Left ventricle myocardium superior (tissue), 1 donor: ENCODE data around the gene PRR5L. TPM values are rescaled to one million over a fixed set of nuclear protein-coding genes. Genes with fewer than 3 reads are reported as not detected.

Source experiments
- ATAC-seq: fragments of 200-7000 bp; cut with Tn5 transposase; one replicate; pipeline ENCODE4 v1.9.1; 2020; ENCODE audit warnings: mild to moderate bottlenecking, moderate library complexity
- DNase-seq: peaks from one replicate; pipeline ENCODE4 v3.0.0-alpha.2; 2020
- intact Hi-C: fragments of 100-400 bp; cut with micrococcal nuclease; formaldehyde crosslinking; loops from one replicate; pipeline ENCODE4 v1.11.0; 2022
- total RNA-seq: library from RNA; stranded (reverse); fragmentation: NEBNext Ultra II Directional; extraction: Animal tissue kit (Norgen Biotek cat#: 25700); gene quantifications from one replicate; pipeline ENCODE4 v1.2.1, GENCODE V29; 2021
- donor health status: DM: no; HTN: yes; CAD: no; lungs with severe emphysema.

Gene PRR5L
- total RNA-seq, 1 donor from 2014 or later, result 1.6 TPM

DNA sequence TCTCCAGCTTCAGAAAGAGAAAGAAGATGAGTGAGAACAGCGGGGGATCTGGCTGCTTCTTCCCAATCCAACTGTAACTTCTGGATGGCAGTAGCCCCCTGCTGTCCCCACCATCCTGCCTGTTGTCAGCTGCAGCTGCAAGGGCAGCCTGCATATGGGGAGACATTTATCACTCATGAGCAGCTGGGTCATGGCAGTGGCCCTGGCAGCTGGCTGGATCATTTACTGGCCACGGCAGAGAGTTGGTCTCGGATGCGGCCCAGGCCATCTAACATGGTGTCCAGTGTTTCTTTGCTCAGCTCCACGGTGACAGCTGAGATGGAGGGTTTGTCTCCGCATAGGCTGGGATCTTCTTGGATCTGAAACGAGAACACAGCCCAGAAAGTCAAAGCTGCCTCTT, 21.7 kb upstream of the PRR5L start:
- intact Hi-C loops, result no loop called here
- ATAC-seq (no peak), DNase-seq (no peak)

DNA sequence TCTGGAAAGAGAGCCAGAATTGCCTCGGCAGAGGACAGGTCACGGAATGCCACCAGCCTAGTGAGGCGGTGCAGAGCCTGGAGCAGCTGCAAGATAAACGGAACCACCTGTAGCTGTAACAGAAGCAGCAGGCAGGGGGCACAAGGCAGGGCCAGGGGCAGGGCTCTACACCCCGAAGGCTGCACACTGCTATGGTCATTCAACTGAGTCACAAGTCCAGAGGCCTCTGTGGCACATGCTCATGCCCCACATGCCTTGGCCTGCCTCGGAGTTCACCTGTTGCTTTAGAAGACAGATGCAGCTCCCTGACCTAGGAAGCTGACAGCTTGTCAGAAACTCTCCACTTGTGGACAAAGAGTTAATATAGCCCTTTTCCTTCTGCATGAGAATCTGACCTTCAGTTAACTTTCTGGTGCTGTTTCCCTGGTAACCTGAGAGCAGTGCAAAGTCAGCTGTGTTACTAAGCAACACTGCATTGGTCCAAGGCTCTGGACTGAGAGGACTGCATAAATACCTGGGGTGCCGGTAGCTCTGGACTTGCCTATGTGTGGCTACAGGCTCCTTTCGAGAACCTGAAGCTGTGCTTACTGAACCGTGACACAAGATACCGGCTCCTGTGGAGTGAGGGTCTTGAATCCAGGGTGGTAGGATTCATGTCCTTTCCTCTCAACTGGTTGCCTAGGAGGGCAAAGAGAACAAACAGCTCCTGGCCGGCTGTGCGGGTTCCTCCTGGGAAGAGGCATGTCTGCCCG, 17.4 kb upstream of the PRR5L start:
- no peak for ATAC-seq
- intact Hi-C loops, result no loop called here
- DNase-seq, result no peak

DNA sequence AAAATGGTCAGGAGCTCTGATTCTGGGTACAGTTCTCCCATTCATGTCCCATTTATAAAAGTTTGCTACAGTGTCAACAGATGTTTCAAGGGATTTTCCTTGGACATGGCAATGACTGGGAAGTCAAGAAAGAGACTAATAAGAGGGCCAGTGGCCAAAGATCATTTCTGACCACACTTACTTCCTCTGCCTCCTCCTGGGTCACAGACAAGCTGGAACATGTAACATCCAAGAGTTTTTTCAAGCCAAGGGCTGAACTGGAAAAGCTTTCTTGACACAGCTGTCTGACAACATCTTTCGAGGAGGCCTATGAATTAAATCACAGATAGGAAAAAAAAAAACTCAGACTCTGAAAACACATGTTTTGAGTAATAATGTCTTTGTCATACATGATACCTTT, 15.6 kb upstream of the PRR5L start:
- intact Hi-C loops, result no loop called here
- ATAC-seq (peak; percentile 63), DNase-seq (no peak)

DNA sequence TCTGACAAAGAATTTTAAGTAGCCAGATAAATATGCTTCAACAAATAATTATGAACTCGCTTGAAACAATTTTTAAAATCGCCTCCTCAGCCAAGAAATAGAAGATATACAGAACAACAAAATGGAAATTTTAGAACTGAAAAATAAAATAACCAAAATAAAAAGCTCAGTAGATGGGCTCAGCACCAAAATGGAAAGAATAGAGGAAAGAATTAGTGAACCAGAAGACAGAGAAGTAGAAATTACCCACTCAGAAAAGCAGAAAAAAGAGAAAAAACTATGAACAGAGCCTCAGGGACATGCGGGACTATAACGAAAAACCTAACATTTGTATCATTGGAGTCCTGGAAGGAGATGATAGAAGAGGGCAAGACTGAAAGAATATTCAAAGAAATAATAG, 14.2 kb upstream of the PRR5L start:
- DNase-seq (no peak), ATAC-seq (no peak)
- intact Hi-C loops, result no loop called here

DNA sequence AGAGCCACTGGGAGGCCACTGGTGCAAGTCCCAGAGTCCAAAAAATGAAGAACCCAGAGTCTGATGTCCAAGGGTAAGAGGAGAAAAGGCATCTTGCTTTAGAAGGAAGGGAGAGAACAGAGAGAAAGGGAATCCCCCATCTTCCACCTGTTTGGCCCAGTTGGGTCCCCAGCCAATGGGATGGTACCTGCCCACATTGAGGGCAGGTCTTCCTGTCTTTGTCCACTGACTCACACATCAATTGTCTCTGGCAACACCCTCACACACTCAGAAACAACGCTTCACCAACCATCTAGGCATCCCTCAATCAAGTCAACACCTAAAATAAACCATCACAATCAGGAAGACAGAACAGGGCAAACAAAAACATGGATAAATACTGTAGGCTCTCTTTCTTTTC, 13.2 kb upstream of the PRR5L start:
- intact Hi-C loops, result no loop called here
- DNase-seq (no peak), ATAC-seq (no peak)

DNA sequence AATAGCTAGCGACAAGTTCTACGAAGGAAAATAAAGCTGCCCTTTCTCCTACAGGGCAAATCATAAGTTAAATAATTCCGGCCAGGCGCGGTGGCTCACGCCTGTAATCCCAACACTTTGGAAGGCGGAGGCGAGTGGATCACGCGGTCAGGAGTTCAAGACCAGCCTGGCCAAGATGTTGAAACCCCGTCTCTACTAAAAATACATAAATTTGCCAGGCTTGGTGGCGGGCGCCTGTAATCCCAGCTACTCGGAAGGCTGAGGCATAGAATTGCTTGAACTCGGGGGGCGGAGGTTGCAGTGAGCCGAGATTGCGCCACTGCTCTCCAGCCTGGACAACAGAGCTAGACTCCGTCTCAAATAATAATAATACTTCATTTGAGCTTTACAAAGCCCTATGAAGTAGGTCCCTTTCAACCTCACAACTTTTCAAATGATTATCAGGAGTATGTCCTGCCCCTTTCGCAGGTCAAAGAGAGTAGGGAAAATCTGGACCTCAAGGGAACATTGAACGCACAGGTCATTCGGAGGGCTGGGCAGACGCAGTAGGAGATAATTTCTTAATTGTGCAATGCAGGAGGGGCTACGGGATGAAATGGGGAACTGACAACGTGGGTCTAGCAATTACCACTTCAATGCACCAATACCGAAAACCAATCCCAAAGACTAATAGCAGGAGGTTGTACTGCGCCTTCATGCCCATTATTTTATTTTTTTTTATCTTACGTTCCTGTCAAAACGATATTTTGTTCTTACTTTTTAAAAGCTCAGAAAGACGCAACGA, 7.5 kb upstream of the PRR5L start:
- no peak for DNase-seq
- intact Hi-C loops, result no loop called here
- ATAC-seq, result peak; percentile 26

DNA sequence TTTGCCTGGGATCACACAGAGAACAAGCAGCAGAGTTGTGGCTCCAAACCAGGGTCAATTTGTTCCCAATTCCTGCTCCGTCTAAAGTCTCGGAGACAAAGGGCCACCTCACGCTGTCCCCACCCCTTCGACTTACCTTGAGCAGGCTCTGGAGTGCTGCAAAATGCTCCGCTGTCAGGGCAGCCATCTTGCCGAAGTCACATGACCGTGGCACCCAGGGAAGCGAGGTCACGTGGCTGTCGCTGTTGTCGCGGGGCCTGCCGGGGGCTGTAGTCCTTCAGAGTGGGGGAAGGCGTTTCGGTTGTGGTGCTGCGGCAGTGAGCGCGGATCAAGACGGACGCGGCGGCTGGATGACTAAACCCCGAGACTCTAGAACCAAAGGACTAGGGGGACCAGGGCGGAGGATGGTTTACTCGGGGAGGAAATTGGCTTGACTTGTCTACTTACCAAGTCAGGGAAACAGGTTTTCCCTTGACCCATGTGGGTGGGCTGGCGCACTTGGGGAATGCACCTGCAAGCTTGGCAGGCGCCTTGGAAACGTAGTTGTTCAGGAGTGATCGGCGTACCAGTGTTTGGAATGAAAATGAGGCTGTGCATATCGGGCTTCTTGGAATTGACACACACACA, 6.7 kb upstream of the PRR5L start, which contains the start of gene COMMD9:
COMMD9 (minus strand) TSS at position 199 of the 627 bp plus-strand sequence; CDS start at position 187, 12 bp downstream.
- intact Hi-C loops, result no loop called here
- ATAC-seq (peak; percentile 100), DNase-seq (peak; percentile 94)

DNA sequence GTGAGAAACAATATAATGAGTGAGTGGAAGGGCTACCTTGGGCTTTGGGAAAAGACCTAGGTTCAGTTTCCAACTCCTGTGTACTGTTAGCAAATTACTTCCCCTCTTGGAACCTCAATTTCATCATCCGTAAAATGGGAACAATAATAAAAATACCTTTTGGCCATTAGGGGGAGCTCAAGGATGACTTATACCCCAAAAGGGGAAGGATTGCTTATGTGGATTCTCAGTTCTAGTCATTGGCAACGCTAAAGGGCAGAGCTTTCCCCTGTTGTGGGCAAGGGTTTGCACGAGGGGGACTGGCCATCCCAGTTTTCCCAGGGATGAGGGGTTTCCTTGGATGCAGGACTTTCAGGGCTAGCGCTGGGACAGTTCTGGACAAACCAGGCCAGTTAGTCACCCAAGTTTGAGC, 3.8 kb upstream of the PRR5L start:
- DNase-seq (no peak), ATAC-seq (no peak)
- intact Hi-C loops, result loop anchor here (5.0 kb wide), 1 partner anchor 185 kb away; no protein-coding TSS in a partner anchor

DNA sequence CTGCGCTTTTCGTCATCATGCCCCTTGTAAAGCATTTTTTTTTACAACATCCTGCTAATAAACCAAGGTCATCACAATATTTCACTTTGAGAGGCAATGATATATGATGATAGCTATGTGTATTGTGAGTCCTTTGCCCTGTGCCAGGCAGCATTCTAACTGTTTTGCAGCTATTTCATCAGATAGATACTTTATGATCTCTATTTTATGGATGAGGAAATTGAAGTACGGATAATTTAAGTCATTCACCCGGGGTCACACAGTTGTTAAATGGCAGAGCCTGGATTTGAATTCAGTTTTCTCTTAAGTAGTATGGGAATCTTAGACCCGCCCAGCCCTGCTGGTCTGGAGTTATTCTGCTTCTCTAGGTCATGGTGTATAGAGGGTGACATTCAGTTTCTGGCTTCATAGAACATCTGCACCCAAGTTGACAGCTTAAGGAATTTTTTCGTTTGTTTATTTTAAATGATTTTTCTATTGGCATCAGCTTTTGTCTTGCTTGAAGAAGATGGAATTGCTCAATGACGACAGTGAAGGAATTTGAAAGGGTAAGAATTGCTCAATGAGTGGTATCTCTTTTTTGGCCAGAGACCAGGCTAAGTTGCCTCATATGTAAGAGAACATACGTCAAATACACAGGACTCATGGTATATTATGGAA, 926 bp downstream of the PRR5L start:
- intact Hi-C loops, result no loop called here
- no peak for ATAC-seq

DNA sequence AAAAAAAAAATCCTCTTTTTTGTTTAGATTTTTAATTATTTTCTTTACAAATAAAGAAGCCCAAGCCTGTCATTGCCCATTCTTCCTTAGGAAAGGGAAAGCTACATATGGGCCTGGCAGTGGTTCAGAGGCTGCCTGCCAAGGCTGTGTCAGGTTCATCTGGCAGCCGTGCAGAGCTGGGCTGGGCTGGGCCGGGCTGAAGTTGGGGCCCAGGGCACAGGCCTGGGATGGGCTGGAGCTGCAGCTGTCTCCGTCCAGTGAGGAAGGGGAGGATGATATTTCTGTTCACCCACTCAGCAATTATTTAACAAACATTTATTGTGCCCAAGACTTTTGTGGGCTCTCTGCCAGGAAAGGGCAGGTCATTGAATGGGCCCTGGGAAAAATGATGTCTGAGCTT, 4.6 kb downstream of the PRR5L start:
- DNase-seq (peak; percentile 87), ATAC-seq (peak; percentile 99)
- intact Hi-C loops, result no loop called here

More for the DNA sequence above, 926 bp downstream of the PRR5L start:
- DNase-seq, result no peak

DNA sequence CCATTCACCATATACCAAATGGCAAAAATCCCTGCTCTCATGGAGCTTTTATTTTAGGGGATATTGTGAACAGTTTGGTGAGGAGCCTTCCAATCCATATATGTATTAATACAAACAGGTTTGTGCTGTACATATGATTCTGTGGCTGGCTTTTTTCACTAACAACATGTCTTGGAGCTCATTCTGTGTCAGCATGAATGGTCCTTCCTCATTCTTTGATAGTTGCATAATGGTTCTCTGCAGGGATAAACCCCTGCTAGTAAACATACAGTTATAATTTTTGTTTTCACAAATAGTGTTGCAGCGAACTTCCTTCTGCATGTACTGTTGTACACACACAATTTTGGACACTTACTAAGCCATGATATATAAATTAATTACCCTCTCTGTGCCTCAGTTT, 8.3 kb downstream of the PRR5L start:
- intact Hi-C loops, result no loop called here
- ATAC-seq, result no peak
- no peak for DNase-seq

DNA sequence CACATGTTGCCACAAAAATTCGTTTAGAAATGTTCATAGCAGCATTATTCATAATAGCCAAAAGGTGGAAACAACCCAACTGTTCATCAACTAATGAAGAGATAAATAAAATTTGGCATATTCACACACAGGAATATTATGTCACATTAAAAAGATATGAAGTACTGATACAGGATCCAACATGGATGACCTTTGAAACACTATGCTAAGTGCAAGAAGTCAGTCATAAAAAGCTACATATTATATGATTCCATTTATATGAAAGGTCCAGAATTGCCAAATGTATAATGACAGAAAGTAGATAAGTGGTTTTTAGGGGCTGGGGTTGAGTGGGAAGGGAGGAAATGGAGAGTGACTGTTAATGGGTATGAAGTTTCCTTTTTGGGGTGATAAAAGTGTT, 9.0 kb downstream of the PRR5L start:
- intact Hi-C loops, result loop anchor here (5.0 kb wide), 1 partner anchor 172 kb away; no protein-coding TSS in a partner anchor
- DNase-seq, result no peak
- no peak for ATAC-seq

DNA sequence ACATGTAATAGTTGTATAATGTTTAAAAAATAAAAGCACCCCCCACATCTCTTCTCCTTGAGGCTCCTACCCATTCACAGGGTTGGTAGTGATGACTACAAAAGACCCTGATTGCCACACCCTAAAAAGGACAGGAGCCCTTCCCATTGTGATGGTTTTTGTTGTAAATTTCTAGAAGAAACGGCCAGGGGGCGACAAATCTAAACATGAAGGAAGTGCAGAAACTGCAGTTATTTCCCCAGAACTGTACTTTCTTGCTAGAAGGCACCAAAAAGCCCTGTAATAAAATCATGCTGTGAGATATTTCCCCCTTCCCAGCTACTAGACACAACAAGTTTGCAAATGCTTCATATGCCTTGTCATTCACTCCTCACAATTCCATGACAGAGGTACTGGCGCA, 10.8 kb downstream of the PRR5L start:
- intact Hi-C loops, result loop anchor here (5.0 kb wide), 1 partner anchor 170 kb away; no protein-coding TSS in a partner anchor

DNA sequence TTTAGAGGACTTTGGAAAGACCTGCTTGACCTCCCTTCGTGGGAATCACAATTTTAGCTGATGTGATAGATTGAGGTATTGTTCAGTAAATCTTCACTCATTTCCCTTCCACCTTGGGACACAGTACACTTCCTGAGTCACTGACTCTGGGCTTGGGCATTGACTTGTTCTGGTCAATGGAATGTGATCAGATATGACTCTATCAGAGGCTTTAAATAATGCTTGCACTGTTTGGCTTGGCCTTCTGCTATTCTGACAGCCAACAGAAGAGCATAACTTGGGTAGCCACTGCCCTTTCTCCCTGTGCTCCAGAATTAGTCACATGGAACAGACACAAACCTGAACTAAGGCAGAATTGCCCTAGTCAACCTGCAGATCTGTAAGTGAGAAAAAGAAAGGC, 12.5 kb downstream of the PRR5L start:
- intact Hi-C loops, result loop anchor here (5.0 kb wide), 1 partner anchor 169 kb away; no protein-coding TSS in a partner anchor
- DNase-seq, result no peak
- ATAC-seq, result no peak

More for the DNA sequence above, 10.8 kb downstream of the PRR5L start:
- no peak for DNase-seq
- no peak for ATAC-seq

DNA sequence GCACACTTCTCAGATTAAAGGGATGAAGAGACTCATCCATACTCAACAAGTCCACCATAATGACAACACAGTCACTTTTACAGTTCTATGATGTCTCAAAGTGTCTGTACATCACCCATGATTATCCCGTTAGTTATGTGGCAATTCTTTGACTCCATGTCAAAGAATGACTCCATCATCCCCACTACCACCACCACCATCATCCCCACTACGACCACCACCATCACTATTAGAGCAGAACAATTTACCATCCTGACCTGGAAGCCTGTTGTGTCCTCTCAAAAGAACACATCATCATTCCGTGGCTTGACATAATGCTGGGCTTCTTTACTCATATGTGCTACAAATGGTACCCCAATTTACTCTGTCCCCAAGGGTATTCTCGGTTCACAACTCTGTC, 13.7 kb downstream of the PRR5L start:
- no peak for DNase-seq
- ATAC-seq, result no peak
- intact Hi-C loops, result loop anchor here (5.0 kb wide), 1 partner anchor 168 kb away; no protein-coding TSS in a partner anchor

DNA sequence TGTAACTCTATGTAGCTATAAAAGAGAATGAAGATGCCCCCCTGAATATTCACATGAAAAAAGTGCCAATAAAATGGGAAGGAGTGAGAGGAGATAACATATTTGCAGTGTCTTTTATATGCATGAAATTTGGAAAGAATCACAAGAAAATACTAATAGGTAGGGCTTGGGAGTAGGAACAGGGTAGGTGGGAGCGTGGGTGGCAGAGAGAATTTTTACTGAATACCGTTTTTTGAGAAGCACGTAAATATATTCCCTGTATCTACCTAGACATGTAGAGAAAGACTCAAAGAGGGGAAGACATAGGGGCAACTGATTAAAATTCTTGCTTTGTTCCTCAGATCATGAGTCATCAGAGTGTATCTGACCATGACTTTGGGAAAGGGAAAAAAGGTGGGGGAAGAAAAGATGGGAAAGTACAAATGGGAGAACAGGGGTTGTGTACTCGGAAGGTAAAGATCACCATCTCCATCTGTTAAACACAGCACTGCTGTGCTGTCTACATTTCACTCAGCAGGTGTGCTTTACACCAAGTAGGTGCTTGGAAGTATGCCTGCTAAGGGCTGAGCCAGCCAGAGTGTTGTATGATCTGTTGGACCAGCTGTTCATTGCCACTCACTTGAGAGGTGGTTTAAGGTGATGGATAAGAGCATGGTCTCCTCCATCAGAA, 16.0 kb downstream of the PRR5L start:
- ATAC-seq (no peak), DNase-seq (no peak)
- intact Hi-C loops, result no loop called here

DNA sequence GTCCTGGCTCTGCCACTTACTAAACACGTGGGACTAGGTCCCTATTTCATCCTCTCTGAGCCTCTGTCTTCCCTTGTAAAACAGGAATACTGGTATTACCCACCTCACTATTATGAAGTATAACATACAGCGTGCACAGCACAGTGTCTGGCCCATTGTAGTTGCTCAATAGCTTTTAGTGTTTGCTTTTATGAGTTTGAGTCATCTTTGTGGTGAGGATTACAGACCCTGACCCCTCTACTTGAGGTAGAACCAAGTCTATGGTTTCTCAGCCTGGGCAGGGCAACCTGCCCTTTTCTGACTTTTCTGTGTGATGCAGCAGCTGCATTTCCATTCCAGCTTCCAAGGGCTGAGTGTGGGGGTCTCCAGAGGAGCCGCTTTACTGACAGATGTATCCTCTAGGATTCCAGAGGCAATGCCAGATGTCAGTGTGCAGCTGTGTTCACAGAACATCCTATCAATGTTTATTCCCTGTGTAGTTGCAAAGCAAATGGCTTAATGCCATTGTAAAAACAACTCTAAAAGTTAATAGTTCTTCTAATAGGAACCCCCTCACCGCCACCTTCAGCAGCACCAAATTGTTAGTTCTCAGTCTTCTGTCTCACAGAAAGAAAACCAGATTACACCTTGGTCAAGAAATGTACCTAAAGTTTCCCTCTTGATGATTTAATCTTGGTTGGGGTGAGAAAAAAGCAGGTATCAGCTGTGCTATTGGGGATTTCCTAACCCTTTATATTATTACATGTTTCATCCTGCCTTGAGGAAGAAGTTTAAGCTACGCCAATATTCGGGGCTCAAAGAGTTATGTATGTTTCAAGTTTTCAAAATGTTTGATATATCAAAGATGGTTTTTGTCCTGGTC, 16.8 kb downstream of the PRR5L start:
- DNase-seq, result no peak
- ATAC-seq, result peak; percentile 65
- intact Hi-C loops, result no loop called here
